A673 (cell line): ENCODE results near the gene RNF38. TPM values are rescaled to one million over a fixed set of nuclear protein-coding genes. Genes with fewer than 3 reads are reported as not detected.

Experiments
- BruUV-seq: library from RNA; stranded (reverse); fragments of 400-500 nt; replicated peaks from 2 replicates; lab custom pipeline; 2021; lab: Mats Ljungman, UMichigan
- CTCF ChIA-PET: fragments of 300-600 bp; sonication (Branson Sonifier 250); formaldehyde crosslinking; loops from one replicate; lab custom pipeline; 2022; ENCODE audit warnings: antibody characterized with exemption; lab: Charles Lee
- POLR2A ChIA-PET: fragments of 300-600 bp; sonication (Branson Sonifier 250); formaldehyde crosslinking; loops from one replicate; lab custom pipeline; 2022; ENCODE audit warnings: antibody characterized with exemption; ENCODE audit not compliant: low non-redundant PET; lab: Charles Lee
- DNase-seq: peaks from one replicate; pipeline ENCODE4 v3.0.0-alpha.2; 2015; ENCODE audit warnings: low spot score
- H3K27ac ChIP-seq: fragments of 200-600 bp; sonication (generic); 2 replicates; pipeline ENCODE4 v1.5.1; 2016; ENCODE audit warnings: mixed run types, low read depth, mild to moderate bottlenecking, mixed read lengths, antibody characterized with exemption, low read length; ENCODE audit not compliant: poor library complexity, severe bottlenecking
- H3K27me3 ChIP-seq: fragments of 200-600 bp; sonication (generic); replicated peaks from 2 replicates; pipeline ENCODE4 v1.6.1; 2017; ENCODE audit warnings: mixed run types, low read depth, mild to moderate bottlenecking, mixed read lengths, antibody characterized with exemption, low read length; ENCODE audit not compliant: insufficient read depth, poor library complexity
- H3K36me3 ChIP-seq: fragments of 200-600 bp; sonication (generic); 2 replicates; pipeline ENCODE4 v1.6.1; 2016; ENCODE audit warnings: mixed run types, mild to moderate bottlenecking, mixed read lengths, antibody characterized with exemption, low read length; ENCODE audit not compliant: insufficient read depth, poor library complexity, severe bottlenecking
- H3K4me1 ChIP-seq: fragments of 200-600 bp; sonication (generic); 2 replicates; pipeline ENCODE4 v1.6.1; 2017; ENCODE audit warnings: mixed run types, mild to moderate bottlenecking, mixed read lengths, antibody characterized with exemption, low read length; ENCODE audit not compliant: insufficient read depth, poor library complexity, severe bottlenecking
- H3K4me3 ChIP-seq: fragments of 200-600 bp; sonication (generic); 2 replicates; pipeline ENCODE4 v1.5.1; 2016; ENCODE audit warnings: low read depth, mixed run types, mild to moderate bottlenecking, mixed read lengths, low read length; ENCODE audit not compliant: poor library complexity, severe bottlenecking
- H3K9me3 ChIP-seq: fragments of 200-600 bp; sonication (generic); 2 replicates; pipeline ENCODE4 v1.6.1; 2016; ENCODE audit warnings: mixed run types, low read depth, mild to moderate bottlenecking, mixed read lengths, antibody characterized with exemption, low read length; ENCODE audit not compliant: poor library complexity, severe bottlenecking
- CTCF ChIP-seq: fragments of 300-800, 200-600 bp; sonication (generic); conservative IDR thresholded peaks from 2 replicates; pipeline ENCODE4 v1.5.1; 2017; ENCODE audit warnings: low read depth, mild to moderate bottlenecking, antibody characterized with exemption, low read length, moderate library complexity, mixed read lengths
- EZH2 ChIP-seq: fragments of 200-600 bp; sonication (generic); IDR thresholded peaks from 2 replicates; pipeline ENCODE4 v1.6.1; 2017; ENCODE audit warnings: borderline replicate concordance, low read depth, mild to moderate bottlenecking, mixed read lengths, antibody characterized with exemption, low read length; ENCODE audit not compliant: poor library complexity, severe bottlenecking
- intact Hi-C: fragments of 100-400 bp; cut with micrococcal nuclease; formaldehyde crosslinking; loops from one replicate; pipeline ENCODE4 v1.10.0; 2022; ENCODE audit not compliant: unreplicated experiment
- total RNA-seq: library from RNA; stranded (reverse); gene quantifications from 2 replicates; pipeline ENCODE4 v1.2.3, GENCODE V29; 2021

Gene RNF38
- total RNA-seq, 1 experiment from 2014 or later: 26.6 TPM

GRCh38 chr9:36289836-36290435, 110.1 kb downstream of the RNF38 start:
- BruUV-seq: no TSS peak
- Histone ChIP-seq H3K4me3 (no peak overlapping the region), H3K36me3 (no peaks in the 10 kb centered on the region), H3K27ac (no peak overlapping the region), H3K4me1 (no peaks in the 10 kb centered on the region), H3K9me3 (no peaks in the 10 kb centered on the region), H3K27me3 (no peaks in the 10 kb centered on the region)
- ChIA-PET POLR2A (no interaction called here), CTCF (no interaction called here)
- intact Hi-C loops: no loop called here
- no peak for DNase-seq
- TF ChIP-seq EZH2: no peak

DNA sequence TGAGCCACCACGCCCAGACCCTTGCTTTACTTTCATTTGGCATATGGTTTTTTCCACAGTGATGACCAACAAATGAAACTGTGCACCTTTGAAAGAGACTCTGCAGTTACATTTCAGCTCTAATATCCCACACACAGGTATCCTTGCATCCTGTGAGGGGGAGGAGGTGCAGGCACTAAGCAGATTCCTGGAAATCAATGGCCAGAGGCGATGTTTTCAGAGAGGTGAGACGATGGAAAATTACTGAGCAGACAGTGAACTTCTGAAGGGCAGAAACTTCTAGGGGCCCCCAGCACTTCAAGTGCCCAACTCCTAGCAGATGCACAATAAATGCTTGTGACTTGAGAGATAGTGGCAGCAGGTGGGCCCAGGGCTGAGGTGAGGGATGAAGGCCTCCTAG, 112.0 kb downstream of the RNF38 start:
- no TSS peak for BruUV-seq
- CTCF ChIA-PET: no interaction called here
- H3K4me1 ChIP-seq: no peaks in the 10 kb centered on the region
- POLR2A ChIA-PET: no interaction called here
- TF ChIP-seq CTCF: no peak
- no peak for TF ChIP-seq EZH2
- no peak for DNase-seq
- H3K4me3 ChIP-seq: no peak overlapping the region
- H3K36me3 ChIP-seq: no peaks in the 10 kb centered on the region
- no peak overlapping the region for H3K27ac ChIP-seq
- intact Hi-C loops: no loop called here
- no peaks in the 10 kb centered on the region for H3K27me3 ChIP-seq
- no peaks in the 10 kb centered on the region for H3K9me3 ChIP-seq

Other genes starting within 250 kb of the RNF38 start
- gene CCIN, start 230.9 kb downstream of the RNF38 start, total RNA-seq: not detected in 2 replicates
- 195 and 226 TPM in 2 replicates for gene CLTA, start 209.3 kb downstream of the RNF38 start, total RNA-seq
- 20.6 and 23.7 TPM in 2 replicates for gene GNE, start 141.8 kb downstream of the RNF38 start, total RNA-seq
- gene MELK, start 172.6 kb upstream of the RNF38 start, total RNA-seq: 80.9 and 87.8 TPM in 2 replicates